Activated effector memory CD4-positive, alpha-beta T cell treated with Interleukin-2 at 50 U/mL for 16 hours (primary cell): ENCODE measurements around the gene CRYBA2.

Experiments
- DNase-seq: peaks from one replicate; pipeline ENCODE4 v3.0.0-alpha.2; 2020

CRYBA2 gene

GRCh38 chr2:219022616-219023015, 29.4 kb upstream of the CRYBA2 start:
- no peak for DNase-seq

GRCh38 chr2:219022041-219022440, 28.8 kb upstream of the CRYBA2 start:
- no peak for DNase-seq

GRCh38 chr2:219021591-219021990, 28.4 kb upstream of the CRYBA2 start:
- no peak for DNase-seq

- no peak for DNase-seq
Measured at GRCh38 chr2:219020604-219021365, 27.6 kb upstream of the CRYBA2 start.

- no peak for DNase-seq
Measured at GRCh38 chr2:219019436-219019835, 26.2 kb upstream of the CRYBA2 start.

GRCh38 chr2:219018726-219019125, 25.5 kb upstream of the CRYBA2 start:
- DNase-seq = no peak

GRCh38 chr2:219018286-219018685, 25.1 kb upstream of the CRYBA2 start:
- no peak for DNase-seq

- no peak for DNase-seq
Measured at GRCh38 chr2:219017201-219017931, 24.1 kb upstream of the CRYBA2 start.

GRCh38 chr2:219016721-219017120, 23.5 kb upstream of the CRYBA2 start:
- DNase-seq = no peak

- no peak for DNase-seq
Measured at GRCh38 chr2:219010873-219011272, 17.7 kb upstream of the CRYBA2 start.

GRCh38 chr2:219010162-219010756, 17.0 kb upstream of the CRYBA2 start:
- DNase-seq = no peak

- no peak for DNase-seq
Measured at GRCh38 chr2:219009294-219009693, 16.1 kb upstream of the CRYBA2 start.

- DNase-seq = no peak
Measured at GRCh38 chr2:219003979-219004378, 10.8 kb upstream of the CRYBA2 start.

- DNase-seq = no peak
Measured at GRCh38 chr2:219003267-219003634, 10.0 kb upstream of the CRYBA2 start.

GRCh38 chr2:219002395-219003266, 9.4 kb upstream of the CRYBA2 start:
- peak; percentile 21 for DNase-seq

GRCh38 chr2:219001577-219002394, 8.6 kb upstream of the CRYBA2 start:
- no peak for DNase-seq

GRCh38 chr2:219001100-219001576, 7.9 kb upstream of the CRYBA2 start:
- no peak for DNase-seq

GRCh38 chr2:219000569-219000960, 7.3 kb upstream of the CRYBA2 start:
- DNase-seq = no peak

- no peak for DNase-seq
Measured at GRCh38 chr2:218999881-219000568, 6.8 kb upstream of the CRYBA2 start.

GRCh38 chr2:218999021-218999880, 6.0 kb upstream of the CRYBA2 start:
- no peak for DNase-seq
